ENCODE measurements around the gene NAGPA.

- no peak for TF ChIP-seq POLR2A (IDR thresholded peaks at IDR 0.05)
- TF ChIP-seq CTCF (IDR thresholded peaks at IDR 0.05), result no peak
- no peak for TF ChIP-seq EP300 (IDR thresholded peaks at IDR 0.05)
- TF ChIP-seq POLR2AphosphoS5 (IDR thresholded peaks at IDR 0.05), result no peak
These were observed 8.9 kb upstream of the NAGPA start for GRCh38 chr16:5042574-5043171.

Data from suprapubic skin (tissue), 4 donors.